ENCODE measurements around the gene BANK1. TPM values are rescaled to one million over a fixed set of nuclear protein-coding genes. Genes with fewer than 3 reads are reported as not detected.

The BANK1 gene
- total and polyA plus RNA-seq, 2 of the 8 experiments (the other 6 are each of a cell fraction or from before 2014, with no cell fraction given), result 0.59 to 0.93 TPM

- Histone ChIP-seq H3K9me3 (ENCODE audit: insufficient read depth in 2 of 2, low read depth in 1 of 2, low read length in 1 of 2) (no peaks in the 10 kb centered on the region), H2AFZ (ENCODE audit: low read length) (0 out of 2 replicates have a peak overlapping the region, but pooled peaks have one; percentile 4), H3K14ac (ENCODE audit: insufficient read length) (no peak overlapping the region), H2AK5ac (ENCODE audit: low read depth, low read length) (no peak overlapping the region), H2BK120ac (replicated peaks; ENCODE audit: low read depth, low read length) (no peak overlapping the region), H4K5ac (ENCODE audit: insufficient read length, low read depth, low read length) (no peak overlapping the region), H4K20me1 (replicated peaks in 1 of 2; ENCODE audit: control insufficient read depth in 1 of 2, insufficient read depth in 2 of 2, low read length in 2 of 2) (no peaks in the 10 kb centered on the region), H3K23me2 (ENCODE audit: low read depth, low read length) (no peaks in the 10 kb centered on the region), H3K18ac (ENCODE audit: extremely low read depth, low read length) (no peak overlapping the region), H3K4me3 (ENCODE audit: extremely low read depth in 1 of 4, insufficient read depth in 2 of 4, low read depth in 3 of 4, low read length in 4 of 4) (no peak overlapping the region), H3K4ac (replicated peaks; ENCODE audit: insufficient read length, low read depth, low read length) (no peak overlapping the region), H4K8ac (ENCODE audit: extremely low read depth, insufficient read depth, low read length) (no peak overlapping the region), H3K56ac (replicated peaks; ENCODE audit: insufficient read length, low read depth, low read length) (no peak overlapping the region), H2BK5ac (ENCODE audit: low read depth, low read length) (no peak overlapping the region), H3K27ac (ENCODE audit: low read depth, low read length) (no peak overlapping the region), H3K36me3 (ENCODE audit: control insufficient read depth in 2 of 4, insufficient read depth in 4 of 4, low read length in 3 of 4) (no peaks in the 10 kb centered on the region), H4K91ac (replicated peaks; ENCODE audit: insufficient read length, low read length) (no peak overlapping the region), H2BK15ac (ENCODE audit: low read length) (no peak overlapping the region), H3K27me3 (replicated peaks in 1 of 4; ENCODE audit: control insufficient read depth in 3 of 4, extremely low read depth in 1 of 4, insufficient read depth in 3 of 4, low read length in 3 of 4) (no peaks in the 10 kb centered on the region), H3K4me1 (replicated peaks in 1 of 4; ENCODE audit: control insufficient read depth in 3 of 4, insufficient read depth in 4 of 4, low read length in 3 of 4) (no peaks in the 10 kb centered on the region), H2BK12ac (ENCODE audit: low read depth, low read length) (no peak overlapping the region), H3K79me1 (ENCODE audit: low read depth, low read length) (no peaks in the 10 kb centered on the region), H3K79me2 (ENCODE audit: control insufficient read depth in 1 of 2, insufficient read depth in 2 of 2, low read length in 2 of 2) (no peaks in the 10 kb centered on the region), H3K23ac (ENCODE audit: insufficient read length) (no peak overlapping the region), H3K9ac (replicated peaks in 1 of 4; ENCODE audit: extremely low read depth in 1 of 4, low read depth in 3 of 4, low read length in 3 of 4) (no peak overlapping the region), H3K4me2 (ENCODE audit: insufficient read depth in 1 of 2, low read depth in 2 of 2, low read length in 2 of 2) (no peak overlapping the region), H2BK20ac (ENCODE audit: low read length) (no peak overlapping the region)
- ChIA-PET POLR2A (ENCODE audit: partially characterized antibody) (no interaction called here), CTCF (ENCODE audit: partially characterized antibody) (no interaction called here)
- DNase-seq (ENCODE audit: low read depth in 1 of 2, low spot score in 2 of 2) (no peak), FAIRE-seq (no peak)
- no peak for TF ChIP-seq CTCF (IDR thresholded peaks at IDR 0.05; ENCODE audit: control extremely low read depth in 1 of 3, insufficient read depth in 1 of 3, low read depth in 1 of 3, low read length in 3 of 3)
- TF ChIP-seq NRF1 (IDR thresholded peaks at IDR 0.05; ENCODE audit: low read depth, low read length), result no peak
- 90% methylated on average over 5 of the region's 5 CpGs; no CpG with 5 or more reads in 1 of the 2 experiments for WGBS, 2 experiments (ENCODE audit: extremely low coverage in 1 of 2, insufficient coverage in 1 of 2, insufficient read length in 1 of 2, insufficient replicate concordance in 2 of 2, low coverage in 1 of 2, low lambda C conversion rate in 2 of 2, missing lambda C conversion rate in 1 of 2)
These were observed 197.2 kb downstream of the BANK1 start for GRCh38 chr4:101987623-101988243.
